ENCODE measurements around the gene SHROOM1.

DNA sequence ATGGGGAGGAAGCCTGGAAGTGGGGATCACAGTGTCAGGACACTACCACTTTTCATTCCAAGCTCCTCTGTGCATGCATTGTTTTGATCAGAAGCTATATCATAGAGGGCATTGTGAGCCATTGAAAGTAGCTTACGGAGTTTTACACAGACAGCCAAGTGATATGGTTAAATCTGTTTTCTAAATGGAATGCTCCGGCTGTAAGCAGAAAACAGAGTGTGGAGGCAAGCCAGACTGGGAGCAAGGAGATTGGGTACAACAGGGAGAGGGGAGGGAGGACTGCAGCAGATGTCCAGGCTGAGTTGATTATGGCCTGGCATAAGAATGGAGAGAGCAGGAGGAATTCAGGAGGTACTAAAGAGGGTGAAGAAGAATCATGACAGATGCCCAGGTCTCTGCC, 32.8 kb downstream of the SHROOM1 start:
- TF ChIP-seq, protein P1, sequence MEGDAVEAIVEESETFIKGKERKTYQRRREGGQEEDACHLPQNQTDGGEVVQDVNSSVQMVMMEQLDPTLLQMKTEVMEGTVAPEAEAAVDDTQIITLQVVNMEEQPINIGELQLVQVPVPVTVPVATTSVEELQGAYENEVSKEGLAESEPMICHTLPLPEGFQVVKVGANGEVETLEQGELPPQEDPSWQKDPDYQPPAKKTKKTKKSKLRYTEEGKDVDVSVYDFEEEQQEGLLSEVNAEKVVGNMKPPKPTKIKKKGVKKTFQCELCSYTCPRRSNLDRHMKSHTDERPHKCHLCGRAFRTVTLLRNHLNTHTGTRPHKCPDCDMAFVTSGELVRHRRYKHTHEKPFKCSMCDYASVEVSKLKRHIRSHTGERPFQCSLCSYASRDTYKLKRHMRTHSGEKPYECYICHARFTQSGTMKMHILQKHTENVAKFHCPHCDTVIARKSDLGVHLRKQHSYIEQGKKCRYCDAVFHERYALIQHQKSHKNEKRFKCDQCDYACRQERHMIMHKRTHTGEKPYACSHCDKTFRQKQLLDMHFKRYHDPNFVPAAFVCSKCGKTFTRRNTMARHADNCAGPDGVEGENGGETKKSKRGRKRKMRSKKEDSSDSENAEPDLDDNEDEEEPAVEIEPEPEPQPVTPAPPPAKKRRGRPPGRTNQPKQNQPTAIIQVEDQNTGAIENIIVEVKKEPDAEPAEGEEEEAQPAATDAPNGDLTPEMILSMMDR (conservative IDR thresholded peaks at IDR 0.05; ENCODE audit: low read length) = no peak
- TF ChIP-seq EZH2phosphoT487 (IDR thresholded peaks at IDR 0.05; ENCODE audit: borderline replicate concordance) = no peak

Measured in Loucy (cell line).